ENCODE data around the gene TTLL10.

TTLL10 gene

DNA sequence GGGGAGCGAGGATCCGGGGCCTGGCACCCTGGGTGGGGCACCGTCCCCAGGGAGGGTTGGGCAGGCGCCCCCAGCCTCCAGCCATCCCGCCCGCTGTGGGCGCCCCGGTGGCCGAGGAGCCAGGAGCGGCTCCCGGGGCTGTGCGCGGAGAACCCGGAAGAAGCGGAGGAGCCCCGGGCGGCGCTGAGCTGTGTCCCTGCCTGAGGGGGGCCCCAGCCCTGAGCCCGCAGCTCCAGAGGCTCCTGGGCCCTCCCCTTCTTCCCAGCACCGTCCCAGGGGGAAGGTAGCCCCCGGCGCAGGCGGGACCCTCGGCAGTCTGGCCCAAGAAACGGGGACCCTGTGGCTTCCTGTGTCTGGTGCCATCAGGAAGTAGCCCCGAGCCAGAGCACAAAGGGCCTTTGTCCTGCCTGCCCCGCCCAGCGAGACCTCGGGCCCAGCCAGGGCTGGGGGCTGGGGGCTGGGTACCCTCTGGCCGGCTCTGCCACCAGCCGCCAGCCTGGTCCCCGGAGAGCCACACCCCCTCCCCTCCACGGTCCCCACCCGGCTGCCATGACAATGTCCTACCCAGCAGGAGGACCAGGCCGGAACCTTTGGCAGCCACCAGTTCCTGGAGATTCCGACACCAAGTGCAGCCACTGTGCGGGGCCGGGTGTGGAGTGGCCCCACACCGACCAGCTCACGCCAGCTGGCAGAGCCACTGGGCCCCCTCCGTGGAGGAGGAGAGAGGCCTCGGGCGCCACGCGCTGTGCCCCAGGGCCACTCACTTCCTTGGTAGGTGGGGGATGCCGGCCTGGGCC, 15.6 kb upstream of the TTLL10 start:
- DNase-seq (ENCODE audit: low spot score): peak; percentile 60

DNA sequence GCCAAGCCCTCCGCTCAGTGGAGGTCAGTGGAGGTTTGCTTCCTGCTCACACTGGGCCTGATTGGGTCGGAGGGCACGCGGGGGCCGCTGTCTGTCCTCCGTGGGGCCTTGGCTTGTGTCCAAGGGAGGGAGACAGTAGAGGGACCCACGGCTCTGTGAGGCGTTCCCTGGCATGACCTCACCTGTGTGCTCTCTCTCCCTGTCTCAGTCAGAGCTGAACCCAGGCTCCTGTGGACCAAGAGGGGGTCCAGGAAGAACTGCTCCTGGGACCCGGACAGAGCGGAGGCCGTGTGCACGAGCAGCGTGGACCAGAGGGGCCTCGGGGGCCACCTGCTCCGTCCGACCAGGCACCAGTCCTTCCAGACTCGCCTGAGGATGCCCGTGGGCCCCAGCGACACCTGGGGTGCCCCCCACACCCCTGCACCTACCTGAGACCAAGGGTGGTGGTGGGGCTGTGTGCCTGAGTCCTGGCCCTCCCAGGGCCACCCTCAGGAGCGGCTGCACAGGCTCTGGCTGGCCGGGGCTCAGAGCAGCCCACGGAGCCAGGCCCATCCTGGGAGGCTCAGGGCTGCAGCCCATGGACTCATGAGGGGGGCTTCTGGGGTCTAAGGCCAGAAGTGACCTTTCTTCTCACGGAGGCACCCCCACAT, 13.3 kb upstream of the TTLL10 start:
- no peak for DNase-seq (ENCODE audit: low spot score)

DNA sequence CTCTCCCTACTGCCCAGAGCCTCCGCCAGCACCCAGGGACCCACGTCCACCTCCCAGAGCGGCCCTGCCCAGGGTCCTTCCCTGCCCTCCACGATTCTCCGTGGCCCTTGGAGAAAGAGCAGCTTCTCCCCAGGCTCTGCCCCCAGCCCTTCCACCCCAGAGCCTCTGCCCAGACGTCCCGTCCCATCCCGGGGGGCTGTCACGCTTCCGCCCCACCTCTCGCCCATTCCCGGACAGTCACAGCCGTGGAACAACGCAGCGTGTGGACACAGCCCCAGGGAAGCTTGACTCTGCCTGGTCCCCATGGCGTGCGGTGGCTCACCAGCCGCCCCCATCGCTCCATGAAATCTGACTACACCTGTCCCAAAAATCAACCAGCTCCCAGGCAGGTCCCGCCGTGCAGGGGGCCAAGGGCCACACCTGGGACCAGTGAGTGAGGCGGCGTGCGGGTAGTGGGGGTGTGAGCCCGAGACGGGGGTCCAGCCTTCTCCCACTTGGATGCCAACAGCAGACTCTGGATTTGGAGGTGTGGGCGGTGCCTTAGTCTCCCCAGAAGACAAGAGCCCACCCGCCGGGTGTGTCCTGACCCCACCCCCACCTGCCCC, 12.5 kb upstream of the TTLL10 start:
- no peak for DNase-seq (ENCODE audit: low spot score)

DNA sequence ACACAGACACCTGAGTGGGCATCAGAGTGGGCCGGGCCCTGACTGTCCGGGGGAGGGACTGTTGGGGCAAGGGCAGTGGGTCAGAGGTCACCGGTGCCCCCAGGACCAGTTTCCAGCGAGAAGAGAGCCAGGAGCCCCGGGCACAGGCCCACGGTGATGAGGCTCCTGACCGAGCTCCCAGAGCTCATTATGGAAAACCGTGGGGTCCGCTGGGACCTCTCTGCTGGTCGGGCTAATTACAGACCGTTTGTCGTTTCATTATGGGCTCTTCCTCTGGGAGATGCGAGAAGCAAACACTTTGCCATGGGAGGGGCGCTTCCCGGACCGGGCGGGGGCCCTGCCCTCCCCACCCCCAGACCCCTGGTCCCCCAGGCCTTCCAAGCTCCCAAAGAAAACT, 12.0 kb upstream of the TTLL10 start:
- DNase-seq (ENCODE audit: low spot score): no peak

DNA sequence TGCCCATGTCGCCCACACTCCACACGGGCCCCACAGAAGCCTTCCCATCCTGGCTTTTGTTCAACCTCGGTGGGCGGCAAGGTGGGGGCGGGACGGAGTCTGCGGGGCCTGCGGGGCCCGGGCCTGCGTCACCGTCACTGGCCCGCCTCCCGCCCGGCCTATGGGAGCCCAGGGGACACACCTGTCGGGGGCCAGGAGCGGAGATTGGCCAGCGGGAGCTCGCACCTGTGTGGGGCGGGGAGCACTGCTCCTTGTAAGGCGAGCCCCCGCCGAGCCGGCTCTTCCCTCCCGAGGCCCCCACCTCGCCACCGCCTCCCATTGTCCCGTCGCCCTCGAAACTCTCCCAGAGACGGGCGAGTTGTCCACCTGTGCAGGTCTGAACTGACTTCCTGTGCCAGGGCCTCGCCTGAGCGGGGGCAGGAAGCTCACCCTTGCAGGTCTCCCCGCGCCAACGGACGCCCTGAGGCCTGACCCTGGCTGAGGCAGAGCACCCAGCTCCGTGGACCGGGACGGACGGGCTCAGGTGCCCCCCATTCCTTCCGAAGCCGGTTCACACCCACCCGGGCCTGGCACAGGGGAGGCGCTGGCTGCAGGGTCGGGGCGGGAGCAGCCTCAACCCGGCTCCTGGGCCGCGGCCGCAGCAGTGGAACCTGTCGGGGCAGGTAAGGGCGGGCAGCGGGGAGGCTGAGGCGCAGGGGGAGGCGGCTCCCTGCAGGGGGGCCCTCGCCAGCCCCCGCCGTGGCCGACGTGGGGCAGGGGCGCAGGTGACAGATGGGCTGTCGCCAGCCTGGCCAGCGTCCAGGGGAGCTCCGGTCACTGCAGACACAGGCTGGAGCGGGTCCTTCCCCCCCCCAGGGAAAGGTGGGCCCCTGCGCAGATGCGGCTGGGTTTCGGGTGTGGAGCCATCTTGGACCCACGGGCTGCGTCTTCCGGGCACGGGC, 10.8 kb upstream of the TTLL10 start:
- DNase-seq (ENCODE audit: low spot score): no peak

DNA sequence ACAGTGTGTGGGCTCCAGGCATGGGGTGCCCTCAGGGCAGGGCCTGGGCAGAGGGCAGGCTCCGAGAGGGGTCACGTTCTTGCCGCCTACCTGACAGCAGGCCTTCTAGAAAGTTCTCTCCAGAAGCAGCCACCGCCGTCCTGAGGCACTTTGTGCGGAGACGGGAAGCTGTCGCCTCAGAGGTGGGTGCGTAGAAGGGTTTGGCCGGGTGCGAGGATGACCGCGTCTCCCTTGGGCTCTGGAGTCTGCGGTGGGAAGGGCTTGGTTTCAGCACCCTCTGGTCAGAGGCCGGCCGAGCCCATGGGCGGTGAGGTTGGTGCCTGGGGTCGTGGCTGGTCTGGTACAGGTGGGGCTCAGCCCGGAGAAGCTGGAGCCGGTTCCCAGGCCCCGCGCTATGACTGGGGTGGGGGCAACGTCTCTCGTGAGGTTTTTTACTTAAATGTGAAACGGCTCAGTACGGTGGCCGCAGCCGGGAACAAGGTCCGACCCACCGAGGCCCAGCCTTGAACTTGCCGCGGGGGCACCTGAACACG, 10.1 kb upstream of the TTLL10 start:
- DNase-seq (ENCODE audit: low spot score): no peak

DNA sequence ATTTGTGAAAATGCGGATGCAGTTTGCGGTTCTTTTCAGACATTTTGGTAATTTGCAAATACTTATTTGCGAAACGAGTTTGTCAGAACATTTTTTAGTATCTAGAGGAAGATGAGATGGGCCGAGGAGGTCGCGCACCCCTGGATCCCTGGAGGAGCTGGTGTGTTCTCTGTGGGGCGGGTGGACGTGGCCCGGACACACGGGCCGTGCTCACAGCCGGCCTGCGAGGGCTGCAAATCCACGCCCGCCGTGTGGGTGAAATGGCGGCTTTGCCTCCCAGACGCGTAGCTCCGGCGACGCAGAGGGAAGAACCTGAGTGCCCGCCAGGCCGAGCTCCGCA, 9.3 kb upstream of the TTLL10 start:
- DNase-seq (ENCODE audit: low spot score): no peak

DNA sequence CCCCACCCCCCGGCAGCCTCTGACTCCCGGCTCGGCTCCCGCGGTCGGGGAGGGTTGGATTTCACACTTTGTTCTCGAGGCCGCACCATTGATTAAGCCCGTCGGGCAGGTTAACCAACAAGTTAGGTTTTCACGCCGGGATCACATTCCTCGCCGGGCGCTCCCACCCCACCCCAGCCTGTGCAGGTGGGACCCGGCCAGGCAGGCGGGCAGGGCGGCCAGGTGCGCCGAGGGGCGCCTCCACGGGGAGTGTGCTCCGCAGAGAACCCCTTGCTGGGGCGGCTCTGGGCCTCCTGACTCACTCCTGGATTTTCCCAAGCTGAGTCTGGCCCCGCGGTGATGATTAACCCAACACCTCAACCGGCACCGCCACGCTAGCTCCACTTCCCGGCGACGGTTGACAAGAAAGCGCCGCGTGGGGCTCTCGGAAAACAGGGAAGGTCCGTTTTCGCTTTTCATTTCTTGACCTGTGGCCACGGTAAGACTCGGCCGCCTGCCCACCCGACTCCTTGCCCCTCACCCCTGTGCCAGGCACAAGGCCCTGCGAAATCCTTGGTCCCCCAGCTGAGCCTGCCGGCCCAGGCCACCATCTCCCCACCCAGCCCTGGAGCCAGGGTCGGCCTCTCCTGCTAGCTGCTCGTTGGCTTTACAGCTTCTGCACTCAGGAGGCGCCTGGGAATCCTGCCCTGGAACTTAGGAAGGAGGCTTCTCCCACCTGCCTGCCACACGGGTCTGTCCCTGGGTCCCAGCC, 8.8 kb upstream of the TTLL10 start:
- DNase-seq (ENCODE audit: low spot score): no peak

DNA sequence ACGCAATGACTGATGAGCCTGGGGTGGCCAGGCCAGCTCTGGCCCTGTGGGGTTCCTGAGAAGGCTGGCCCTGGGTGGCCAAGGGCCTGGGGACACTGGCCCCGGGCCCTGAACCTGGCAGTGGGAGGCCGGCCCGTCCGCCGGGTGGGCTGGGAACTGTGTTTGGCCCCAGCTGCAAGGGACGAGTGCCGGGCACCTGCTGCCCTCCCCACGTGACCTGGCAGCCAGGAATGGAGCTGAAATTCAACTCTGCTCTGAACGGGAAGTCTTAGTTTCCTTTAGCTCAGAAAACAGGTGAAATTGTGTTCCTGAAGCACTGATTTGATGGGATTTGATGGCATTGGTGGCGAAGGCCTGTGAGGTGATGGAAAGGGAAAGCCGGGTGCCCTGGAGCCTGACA, 8.2 kb upstream of the TTLL10 start:
- DNase-seq (ENCODE audit: low spot score): no peak

DNA sequence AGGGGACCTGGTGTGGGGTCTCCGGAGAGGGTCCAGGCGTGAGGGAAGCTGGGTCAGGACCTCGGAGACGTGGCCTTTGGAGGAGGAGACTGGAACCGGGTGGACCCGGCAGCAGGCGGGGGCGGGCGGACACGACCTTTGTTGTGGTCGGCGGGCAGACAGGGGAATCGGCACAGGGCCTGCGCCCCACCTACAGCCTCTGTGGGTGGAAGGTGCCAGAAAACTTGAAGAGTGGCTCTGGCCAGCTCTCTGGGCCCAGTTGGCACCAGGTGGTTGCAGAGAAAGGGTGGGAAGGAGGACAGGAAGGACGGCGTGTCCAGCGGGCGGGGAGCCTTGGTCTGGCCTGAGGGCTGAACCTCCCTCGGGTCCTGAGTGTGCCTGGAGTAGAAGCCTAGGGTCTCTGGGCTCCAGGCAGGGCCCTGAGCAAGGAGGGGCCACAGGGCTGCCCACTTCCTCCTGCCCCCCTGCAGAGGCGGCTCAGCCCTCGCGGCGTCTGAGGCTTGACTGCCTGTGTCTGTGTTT, 7.7 kb upstream of the TTLL10 start:
- DNase-seq (ENCODE audit: low spot score): no peak

DNA sequence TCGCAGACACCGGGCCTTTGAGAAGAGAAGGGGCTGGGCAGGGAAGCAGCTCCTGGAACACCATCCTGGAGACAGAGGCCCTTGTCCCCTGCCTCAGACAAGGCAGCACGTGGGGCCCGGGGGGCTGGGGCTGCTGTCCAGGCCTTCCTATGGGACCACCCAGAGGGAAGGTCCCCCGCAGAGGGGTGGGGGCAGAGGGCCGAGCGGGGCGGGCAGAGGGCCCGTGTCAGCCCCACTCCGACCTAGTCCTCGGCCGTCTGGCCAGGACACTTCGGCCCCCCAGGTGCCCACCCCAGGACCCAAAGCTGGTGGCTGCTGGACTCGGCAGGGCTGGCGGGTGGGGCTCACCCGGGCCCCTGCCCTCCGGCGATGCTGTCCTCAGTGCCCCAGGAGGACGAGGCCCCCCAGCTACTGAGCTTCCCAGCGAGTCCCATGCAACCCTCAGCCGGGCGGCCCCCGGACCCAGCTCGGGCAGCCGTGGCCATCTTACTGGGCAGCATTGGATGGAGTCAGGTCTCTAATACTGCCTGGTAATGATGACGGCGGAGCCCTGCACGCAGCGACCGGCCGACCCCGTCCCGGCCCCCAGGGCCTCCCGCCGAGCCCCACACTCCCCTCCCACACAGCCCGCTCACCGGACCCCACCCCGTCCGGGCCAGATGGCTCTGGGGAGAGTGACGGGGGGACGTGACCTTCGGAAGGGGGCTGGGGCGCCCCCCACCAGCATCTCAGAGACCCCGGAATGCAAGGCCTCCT, 6.9 kb upstream of the TTLL10 start:
- DNase-seq (ENCODE audit: low spot score): no peak

DNA sequence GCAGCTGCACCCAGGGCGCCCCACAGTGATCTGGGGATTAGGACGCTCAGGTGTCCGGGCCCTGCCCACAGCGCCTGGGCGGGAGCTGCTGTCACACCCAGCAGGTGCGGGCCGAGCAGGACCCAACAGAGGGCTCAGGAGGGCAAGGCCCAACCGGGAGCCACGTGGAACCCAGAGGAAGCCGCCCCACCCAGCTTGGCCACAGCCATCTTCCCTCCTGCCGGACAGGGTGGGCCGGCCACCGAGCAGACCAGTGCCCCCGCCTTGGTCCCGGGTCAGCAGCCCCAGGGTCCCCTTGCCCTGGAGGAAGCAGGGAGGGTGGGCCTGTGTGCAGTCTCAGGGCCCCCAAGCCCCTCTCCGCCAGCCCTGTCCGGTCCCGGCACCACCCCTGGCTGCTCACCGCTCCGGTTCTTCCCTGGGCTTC, 6.3 kb upstream of the TTLL10 start:
- no peak for DNase-seq (ENCODE audit: low spot score)

DNA sequence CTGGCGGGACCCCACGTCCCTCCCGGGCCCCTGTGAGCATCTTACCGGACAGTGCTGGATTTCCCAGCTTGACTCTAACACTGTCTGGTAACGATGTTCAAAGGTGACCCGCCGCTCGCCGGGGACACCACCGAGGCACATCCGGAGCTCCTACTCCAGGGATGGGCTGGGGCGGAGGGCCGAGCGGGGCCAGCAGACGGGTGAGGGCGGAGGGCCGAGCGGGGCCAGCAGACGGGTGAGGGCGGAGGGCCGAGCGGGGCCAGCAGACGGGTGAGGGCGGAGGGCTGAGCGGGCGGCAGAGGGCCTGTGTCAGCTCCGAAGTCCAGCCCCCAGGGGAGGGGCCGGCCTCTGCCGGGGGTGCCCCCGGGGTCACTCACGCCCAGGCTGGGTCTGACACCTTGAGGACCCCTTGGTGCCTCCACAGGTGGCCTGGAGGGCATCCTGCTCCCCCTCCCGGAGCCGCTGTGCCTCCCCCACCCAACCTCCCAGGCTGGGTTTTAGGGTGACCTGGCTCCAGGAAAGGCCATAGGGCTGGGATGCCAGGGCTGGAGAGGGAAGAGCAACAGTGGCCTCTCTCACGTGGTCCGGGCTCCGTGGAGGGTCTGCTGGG, 5.7 kb upstream of the TTLL10 start:
- no peak for DNase-seq (ENCODE audit: low spot score)

DNA sequence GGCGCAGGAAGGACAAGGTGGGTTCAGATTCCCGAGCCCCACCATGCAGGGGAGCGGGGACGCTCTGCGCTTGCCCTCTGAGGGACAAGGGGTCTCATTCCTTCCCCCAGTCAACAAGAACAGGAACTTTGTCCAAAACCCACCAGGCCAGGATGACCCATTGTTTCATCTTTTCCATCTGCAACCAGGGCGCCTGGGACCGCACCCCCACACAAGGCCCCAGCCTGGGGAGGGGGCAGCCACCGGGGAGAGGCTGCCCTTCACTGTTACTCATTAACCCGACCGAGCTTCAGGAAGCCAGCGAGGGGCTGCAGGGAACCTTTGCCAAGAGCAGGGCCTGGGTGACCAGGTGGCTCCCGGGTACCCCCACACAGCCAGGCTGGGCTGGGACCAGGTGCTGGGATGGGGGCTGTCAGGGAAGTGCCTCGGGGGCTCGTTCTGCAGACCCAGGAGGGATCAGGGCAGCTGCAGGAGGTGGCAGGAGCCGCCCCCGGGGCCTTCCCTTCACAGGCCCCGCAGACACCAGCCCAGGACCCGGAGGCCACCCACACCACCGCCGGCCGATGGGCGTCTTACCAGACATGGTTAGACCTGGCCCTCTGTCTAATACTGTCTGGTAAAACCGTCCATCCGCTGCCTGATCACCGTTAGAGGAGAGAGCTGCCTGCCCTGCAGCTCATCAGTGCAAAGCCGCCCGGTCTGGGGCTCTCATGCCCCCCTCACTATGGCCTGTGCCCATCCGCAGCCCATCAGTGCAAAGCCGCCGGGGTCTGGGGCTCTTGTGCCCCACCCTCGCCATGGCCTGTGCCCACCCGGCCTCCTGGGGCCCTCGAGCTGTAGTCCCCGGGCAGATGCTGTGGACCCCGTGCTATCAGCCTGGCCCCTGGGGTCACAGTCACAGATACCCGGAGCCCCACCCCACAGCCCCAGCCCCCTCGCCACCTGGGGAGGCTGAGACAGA, 4.9 kb upstream of the TTLL10 start:
- DNase-seq (ENCODE audit: low spot score): no peak

DNA sequence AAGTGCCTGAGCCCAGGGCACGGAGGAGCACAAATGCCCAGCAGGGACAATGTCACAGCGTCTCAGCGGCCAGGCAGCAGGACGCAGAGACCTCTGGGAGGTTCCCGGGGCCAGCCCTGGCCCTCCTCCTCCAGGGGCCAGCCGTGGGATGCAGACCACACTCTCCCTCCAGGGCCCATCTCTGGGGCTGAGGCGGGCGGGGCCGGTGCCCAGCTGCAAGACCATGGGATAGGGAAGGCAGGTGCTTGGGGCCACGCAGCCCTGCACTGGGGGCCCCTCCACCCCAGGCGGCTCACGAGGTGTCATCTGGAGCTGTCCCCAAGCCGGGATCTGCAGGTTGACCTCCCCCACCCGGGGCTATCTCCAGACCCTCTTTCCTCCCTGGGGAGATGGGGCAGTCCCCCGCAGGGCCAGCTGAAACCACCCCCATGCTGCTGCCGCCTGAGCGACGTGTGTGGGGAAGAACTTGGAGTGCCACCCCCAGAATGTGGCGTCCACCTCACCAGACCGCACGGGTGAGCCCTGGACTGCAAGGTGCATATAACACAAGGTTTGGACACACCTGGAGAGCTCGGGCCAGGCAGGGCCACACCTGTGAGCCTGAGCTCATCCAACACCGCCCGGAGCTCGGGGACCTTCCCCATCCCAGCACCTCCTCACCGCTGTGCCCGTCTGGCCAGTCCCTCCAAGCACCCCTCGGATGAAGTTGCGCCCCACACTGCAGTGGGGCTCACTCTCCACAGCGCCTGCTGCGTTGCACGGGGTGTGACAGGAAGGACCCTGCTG, 4.1 kb upstream of the TTLL10 start:
- DNase-seq (ENCODE audit: low spot score): no peak

DNA sequence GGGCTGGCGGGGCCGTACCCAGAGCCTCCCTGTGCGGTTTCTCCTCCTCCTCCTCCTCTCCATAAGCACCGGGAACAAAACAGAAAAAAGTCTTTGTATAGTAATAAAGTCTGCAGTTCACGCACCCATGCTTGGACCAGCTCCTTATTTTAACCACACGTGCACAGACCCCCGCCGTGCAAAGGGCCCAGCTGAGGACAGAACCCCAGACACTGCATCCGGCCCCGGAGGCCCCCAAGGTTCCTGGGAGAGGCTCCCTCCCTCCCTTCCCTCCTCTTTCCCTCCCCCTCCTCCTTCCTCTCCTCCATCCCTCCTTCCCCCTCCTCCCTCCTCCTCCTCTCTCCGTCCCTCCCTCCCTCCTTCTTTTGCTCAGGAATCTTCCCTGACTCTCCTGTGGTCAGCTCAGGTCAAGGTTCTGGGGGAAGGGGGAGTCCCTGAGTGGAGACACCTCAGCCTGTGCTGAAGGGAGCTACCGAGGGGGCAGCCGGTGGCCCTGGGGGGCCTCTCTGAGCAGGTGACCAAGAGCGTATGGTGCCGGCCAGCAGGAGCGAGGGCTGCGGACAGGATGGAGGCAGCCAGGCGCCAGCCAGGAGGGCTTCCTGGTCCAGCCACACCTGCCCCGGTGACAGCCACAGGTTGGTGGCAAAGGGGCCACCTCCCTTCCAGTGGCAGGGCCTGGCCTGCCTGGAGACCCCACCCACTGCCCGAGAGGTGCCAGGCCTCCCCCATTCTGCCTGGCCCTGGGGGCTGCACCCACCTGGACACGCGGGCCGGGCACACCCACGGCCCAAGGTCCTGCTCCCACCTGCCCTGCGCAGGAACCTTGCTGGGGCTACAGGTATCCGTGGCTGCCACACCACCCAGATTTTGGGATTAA, 3.2 kb upstream of the TTLL10 start:
- DNase-seq (ENCODE audit: low spot score): no peak

DNA sequence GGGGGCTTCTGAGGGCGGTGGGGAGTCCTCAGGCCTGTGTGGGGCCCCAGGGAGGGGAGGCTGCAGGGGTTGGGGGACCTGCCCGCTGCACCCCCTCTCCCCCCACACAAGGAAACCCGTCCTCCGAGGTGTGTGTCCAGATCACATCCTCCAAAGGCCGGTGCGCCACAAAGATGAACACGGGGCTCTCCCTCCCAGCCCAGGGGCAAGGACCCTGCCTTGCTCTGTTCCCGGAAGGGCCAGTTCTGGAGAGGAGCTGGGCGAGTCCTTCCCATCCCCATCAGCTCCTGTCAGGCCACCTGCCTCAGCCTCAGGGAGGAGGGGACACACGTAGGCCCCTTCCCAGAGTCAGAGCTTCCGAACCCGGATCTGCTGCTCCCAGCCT, 2.5 kb upstream of the TTLL10 start:
- no peak for DNase-seq (ENCODE audit: low spot score)
